AG04450 (cell line): ENCODE results near the gene LPIN2. TPM values are rescaled to one million over a fixed set of nuclear protein-coding genes. Genes with fewer than 3 reads are reported as not detected.

Experiments
- CTCF ChIA-PET: fragments of 300-600, 350-600 bp; formaldehyde crosslinking; extraction: SDS; loops from one replicate; lab custom pipeline; 2022; ENCODE audit warnings: antibody characterized with exemption, inconsistent platforms; lab: Charles Lee
- POLR2A ChIA-PET: fragments of 350-600 bp; formaldehyde crosslinking; extraction: SDS; loops from one replicate; lab custom pipeline; 2021; ENCODE audit warnings: antibody characterized with exemption, inconsistent platforms; lab: Yijun Ruan, JAX
- DNase-seq: peaks from one replicate; pipeline ENCODE4 v3.0.0-alpha.2; 2011; ENCODE audit warnings: low read depth, low spot score
- H3K27ac ChIP-seq: one replicate; pipeline ENCODE4 v1.5.1; 2012; ENCODE audit warnings: low read depth, low read length, control low read depth
- H3K27me3 ChIP-seq: one replicate; pipeline ENCODE4 v1.6.0; 2012; ENCODE audit warnings: low read length; ENCODE audit not compliant: control insufficient read depth, insufficient read depth
- H3K4me3 ChIP-seq: 2 replicates; pipeline ENCODE4 v1.5.1; 2011; ENCODE audit warnings: mild to moderate bottlenecking, low read depth, low read length, control low read depth
- H3K9me3 ChIP-seq: 2 replicates; pipeline ENCODE4 v1.5.1; 2012; ENCODE audit warnings: low read length; ENCODE audit not compliant: control insufficient read depth, insufficient read depth
- CTCF ChIP-seq: IDR thresholded peaks from 2 replicates; pipeline ENCODE4 v1.5.1; 2011; ENCODE audit warnings: low read depth, low read length, control low read depth, inconsistent platforms
- polyA plus RNA-seq: library from polyadenylated mRNA; depleted of rRNA; stranded (reverse); fragments of >200 nt; gene quantifications from 2 replicates; pipeline ENCODE4 v1.2.3, GENCODE V29; 2011

Gene LPIN2
- polyA plus RNA-seq, 1 experiment = 46.7 TPM

- POLR2A ChIA-PET = no interaction called here
- H3K27me3 ChIP-seq = no peaks in the 10 kb centered on the region
- no peak for TF ChIP-seq CTCF
- no peaks in the 10 kb centered on the region for H3K9me3 ChIP-seq
- H3K27ac ChIP-seq = no peak overlapping the region
- DNase-seq = no peak
- CTCF ChIA-PET = interaction anchor here (0.5 to 1.0 kb wide), 3 partner anchors 9 to 160 kb away, joined by 3 read pairs; no protein-coding TSS in a partner anchor
- no peak overlapping the region for H3K4me3 ChIP-seq
Measured at GRCh38 chr18:2968606-2969005, 44.3 kb downstream of the LPIN2 start.

- no peaks in the 10 kb centered on the region for H3K27me3 ChIP-seq
- H3K9me3 ChIP-seq = no peaks in the 10 kb centered on the region
- POLR2A ChIA-PET = no interaction called here
- CTCF ChIA-PET = interaction anchor here (1.0 kb wide), 1 partner anchor 161 kb away, joined by 3 read pairs; no protein-coding TSS in a partner anchor
- no peak overlapping the region for H3K4me3 ChIP-seq
- no peak overlapping the region for H3K27ac ChIP-seq
- no peak for TF ChIP-seq CTCF
- DNase-seq = no peak
Measured at GRCh38 chr18:2967820-2968219, 45.1 kb downstream of the LPIN2 start.

- no peak for DNase-seq
- CTCF ChIA-PET = no interaction called here
- Histone ChIP-seq H3K27me3 (no peaks in the 10 kb centered on the region), H3K27ac (no peak overlapping the region), H3K9me3 (no peaks in the 10 kb centered on the region), H3K4me3 (no peak overlapping the region)
- POLR2A ChIA-PET = no interaction called here
- TF ChIP-seq CTCF = no peak
Measured at GRCh38 chr18:2967357-2967756, 45.6 kb downstream of the LPIN2 start.

GRCh38 chr18:2966560-2966959 lies 46.4 kb downstream of the LPIN2 start:
- H3K9me3 ChIP-seq = no peaks in the 10 kb centered on the region
- H3K4me3 ChIP-seq = no peak overlapping the region
- CTCF ChIA-PET = no interaction called here
- H3K27me3 ChIP-seq = no peaks in the 10 kb centered on the region
- H3K27ac ChIP-seq = no peak overlapping the region
- no peak for DNase-seq
- no peak for TF ChIP-seq CTCF
- POLR2A ChIA-PET = no interaction called here

GRCh38 chr18:2965797-2966196 lies 47.1 kb downstream of the LPIN2 start:
- no peaks in the 10 kb centered on the region for H3K9me3 ChIP-seq
- no peak overlapping the region for H3K27ac ChIP-seq
- CTCF ChIA-PET = no interaction called here
- no peak overlapping the region for H3K4me3 ChIP-seq
- POLR2A ChIA-PET = no interaction called here
- no peaks in the 10 kb centered on the region for H3K27me3 ChIP-seq
- DNase-seq = no peak
- TF ChIP-seq CTCF = no peak
